A549 (cell line): ENCODE data around the gene EXOC3L2. TPM values are rescaled to one million over a fixed set of nuclear protein-coding genes. Genes with fewer than 3 reads are reported as not detected.

Experiments
- ATAC-seq, 2 experiments: fragments of 200-7000 bp in 1 of 2; fragments of >200 bp in 1 of 2; cut with Nextera tagmentation in 1 of 2; cut with Tn5 transposase in 1 of 2; 3 replicates each; pipeline versions ENCODE4 v1.8.0 to v1.9.1; 2018 to 2020; ENCODE audit warnings: mild to moderate bottlenecking in 1 of 2, moderate library complexity in 1 of 2
- CTCF ChIA-PET: fragments of 300-600 bp; sonication (Branson Sonifier 250); formaldehyde crosslinking; extraction: SDS; loops from one replicate; lab custom pipeline; 2021; ENCODE audit warnings: antibody characterized with exemption, inconsistent platforms; lab: Yijun Ruan, JAX
- POLR2A ChIA-PET: fragments of 350-600 bp; formaldehyde crosslinking; extraction: SDS; loops from one replicate; lab custom pipeline; 2021; ENCODE audit warnings: antibody characterized with exemption, inconsistent platforms; lab: Yijun Ruan, JAX
- DNase-seq, 2 experiments: peaks; one replicate each; pipeline versions ENCODE4 v3.0.0 to v3.0.0-alpha.2; 2011 to 2016; ENCODE audit warnings: low read depth in 1 of 2, low spot score in 1 of 2
- FAIRE-seq: peaks from 2 replicates; lab custom pipeline; 2011; peaks lifted over from hg19 to GRCh38; lab: Jason Lieb, UNC
- H3K27ac ChIP-seq, 2 experiments: fragments of >200 bp; sonication (Bioruptor Twin); formaldehyde crosslinking; 3 replicates each; pipeline ENCODE4 v1.5.1; 2016 to 2017
- H3K4me1 ChIP-seq: fragments of >200 bp; sonication (Bioruptor Twin); formaldehyde crosslinking; 3 replicates; pipeline ENCODE4 v1.6.1; 2016
- H3K4me2 ChIP-seq: fragments of >200 bp; sonication (Bioruptor Twin); formaldehyde crosslinking; 3 replicates; pipeline ENCODE4 v1.6.1; 2016
- H3K4me3 ChIP-seq: fragments of >200 bp; sonication (Bioruptor Twin); formaldehyde crosslinking; 3 replicates; pipeline ENCODE4 v1.5.1; 2016
- H3K9me3 ChIP-seq: fragments of >200 bp; sonication (Bioruptor Twin); formaldehyde crosslinking; 3 replicates; pipeline ENCODE4 v1.6.1; 2016
- CBX2 ChIP-seq: fragments of 200-600 bp; sonication (generic); IDR thresholded peaks from 2 replicates; pipeline ENCODE4 v1.6.1; 2016; ENCODE audit warnings: low read depth, mild to moderate bottlenecking, borderline replicate concordance
- CEBPB ChIP-seq, 2 experiments: fragments of >200 bp in 1 of 2; sonication (Bioruptor Twin) in 1 of 2; formaldehyde crosslinking in 1 of 2; IDR thresholded peaks; 2 replicates each; pipeline ENCODE4 v1.6.1; 2012 to 2016
- EP300 ChIP-seq, 2 experiments: fragments of >200 bp; sonication (Bioruptor Twin); formaldehyde crosslinking; IDR thresholded peaks; 2 replicates in 1 of 2; 3 replicates in 1 of 2; pipeline ENCODE4 v1.6.1; 2016 to 2017
- FOXS1 ChIP-seq: fragments of 250-450 bp; sonication (Bioruptor Pico); IDR thresholded peaks from 2 replicates; pipeline ENCODE4 v1.5.0; 2020; ENCODE audit warnings: mild to moderate bottlenecking, moderate library complexity
- HDAC2 ChIP-seq: fragments of 200-600 bp; sonication (generic); IDR thresholded peaks from 2 replicates; pipeline ENCODE4 v1.6.1; 2016
- HEYL ChIP-seq: fragments of 250-450 bp; sonication (Bioruptor Pico); IDR thresholded peaks from 2 replicates; pipeline ENCODE4 v1.8.0; 2021; ENCODE audit warnings: mild to moderate bottlenecking, moderate library complexity
- HOXA7 ChIP-seq: fragments of 250-450 bp; sonication (Bioruptor Pico); IDR thresholded peaks from 2 replicates; pipeline ENCODE4 v1.5.0; 2020; ENCODE audit warnings: mild to moderate bottlenecking, moderate library complexity
- HOXB13 ChIP-seq: fragments of 250-450 bp; sonication (Bioruptor Pico); IDR thresholded peaks from 2 replicates; pipeline ENCODE4 v1.5.0; 2020; ENCODE audit warnings: low read depth, mild to moderate bottlenecking, moderate library complexity
- HOXB5 ChIP-seq: fragments of 250-450 bp; sonication (Bioruptor Pico); IDR thresholded peaks from 2 replicates; pipeline ENCODE4 v1.5.0; 2020; ENCODE audit warnings: mild to moderate bottlenecking, moderate library complexity
- MAFK ChIP-seq: fragments of 450-650 bp; IDR thresholded peaks from 2 replicates; pipeline ENCODE4 v1.6.1; 2014; ENCODE audit not compliant: partially characterized antibody
- NFE2L2 ChIP-seq: fragments of 150-350 bp; conservative IDR thresholded peaks from 2 replicates; pipeline ENCODE4 v1.6.1; 2014; ENCODE audit warnings: low read length
- NR3C1 ChIP-seq: fragments of >200 bp; sonication (Bioruptor Twin); formaldehyde crosslinking; IDR thresholded peaks from 3 replicates; pipeline ENCODE4 v1.6.1; 2017
- POLR2AphosphoS2 ChIP-seq: conservative IDR thresholded peaks from 2 replicates; pipeline ENCODE4 v1.6.1; 2012; ENCODE audit warnings: low read length, improper control_type of control experiment, inconsistent platforms
- RAD21 ChIP-seq, 2 experiments: fragments of >200 bp in 1 of 2; sonication (Bioruptor Twin) in 1 of 2; formaldehyde crosslinking in 1 of 2; IDR thresholded peaks in 1 of 2; conservative IDR thresholded peaks in 1 of 2; 2 replicates in 1 of 2; 3 replicates in 1 of 2; pipeline ENCODE4 v1.6.1; 2012 to 2018; ENCODE audit warnings: inconsistent platforms in 1 of 2
- RFX5 ChIP-seq: fragments of 450-650 bp; IDR thresholded peaks from 2 replicates; pipeline ENCODE4 v1.7.1; 2014; ENCODE audit warnings: antibody characterized with exemption, mild to moderate bottlenecking, moderate library complexity
- SMC3 ChIP-seq: fragments of >200 bp; sonication (Bioruptor Twin); formaldehyde crosslinking; IDR thresholded peaks from 3 replicates; pipeline ENCODE4 v1.6.1; 2018; ENCODE audit warnings: inconsistent platforms
- TP53 ChIP-seq: fragments of 250-450 bp; sonication (Bioruptor Pico); IDR thresholded peaks from 2 replicates; pipeline ENCODE4 v1.5.0; 2021; ENCODE audit warnings: mild to moderate bottlenecking, moderate library complexity
- ZFP36 ChIP-seq: fragments of 450-650 bp; IDR thresholded peaks from 2 replicates; pipeline ENCODE4 v1.6.1; 2014; ENCODE audit warnings: borderline replicate concordance; ENCODE audit not compliant: partially characterized antibody
- ZSCAN20 ChIP-seq: fragments of 250-450 bp; sonication (Bioruptor Pico); IDR thresholded peaks from 2 replicates; pipeline ENCODE4 v1.8.0; 2022; ENCODE audit warnings: mild to moderate bottlenecking, moderate library complexity
- WGBS: methylation state at CpG from one replicate; pipeline ENCODE4 v1.1.6; 2017; ENCODE audit errors: missing lambda C conversion rate; 5-methylcytosine and 5-hydroxymethylcytosine counted together
- polyA plus RNA-seq, 4 experiments: library from polyadenylated mRNA; depleted of rRNA in 3 of 4; stranded (reverse); fragments of >200 nt; fragmentation: RNase III in 1 of 4; extraction: RNeasy Plus Mini Kit Qiagen cat#74134 plus additional on column Dnase treatment in 1 of 4; gene quantifications; 2 replicates in 3 of 4; 3 replicates in 1 of 4; pipeline ENCODE4 v1.2.3, GENCODE V29; 2011 to 2017
- TF ChIP-seq, protein P1 (sequence below): fragments of >200 bp; sonication (Bioruptor Twin); formaldehyde crosslinking; IDR thresholded peaks from 2 replicates; pipeline ENCODE4 v1.6.1; 2016
- TF ChIP-seq, protein P2 (sequence below): fragments of 150-350 bp; IDR thresholded peaks from 2 replicates; pipeline ENCODE4 v1.6.1; 2014; ENCODE audit warnings: low read depth, mild to moderate bottlenecking, low read length
- TF ChIP-seq, protein P3 (sequence below): IDR thresholded peaks from 2 replicates; pipeline ENCODE4 v1.6.1; 2012; ENCODE audit warnings: low read depth, borderline replicate concordance

Gene EXOC3L2
- polyA plus RNA-seq, 2 of the 4 experiments (the other 2 are of a cell fraction): 0.16 to 0.50 TPM

DNA sequence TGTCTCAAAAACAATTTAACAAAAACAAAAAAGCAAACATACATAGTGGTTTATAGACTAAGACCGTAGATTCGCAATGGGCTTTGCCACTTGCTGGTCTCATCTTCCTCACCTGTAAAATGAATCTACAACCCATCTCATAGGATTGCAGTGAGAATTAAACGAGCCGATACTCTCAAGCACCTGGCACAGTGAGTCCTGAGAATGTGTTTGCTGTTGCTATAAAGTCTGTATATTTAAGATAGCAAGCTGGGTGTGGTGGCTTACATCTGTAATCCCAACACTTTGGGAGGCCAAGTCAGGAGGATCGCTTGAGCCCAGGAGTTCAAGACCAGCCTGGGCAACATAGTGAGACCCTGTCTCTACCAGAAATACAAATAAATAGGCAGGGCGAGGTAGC lies 22.5 kb downstream of the EXOC3L2 start (continued):
- TF ChIP-seq SMC3 (no peak), NR3C1 (no peak)
- TF ChIP-seq, protein P1, sequence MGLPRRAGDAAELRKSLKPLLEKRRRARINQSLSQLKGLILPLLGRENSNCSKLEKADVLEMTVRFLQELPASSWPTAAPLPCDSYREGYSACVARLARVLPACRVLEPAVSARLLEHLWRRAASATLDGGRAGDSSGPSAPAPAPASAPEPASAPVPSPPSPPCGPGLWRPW: no peak

DNA sequence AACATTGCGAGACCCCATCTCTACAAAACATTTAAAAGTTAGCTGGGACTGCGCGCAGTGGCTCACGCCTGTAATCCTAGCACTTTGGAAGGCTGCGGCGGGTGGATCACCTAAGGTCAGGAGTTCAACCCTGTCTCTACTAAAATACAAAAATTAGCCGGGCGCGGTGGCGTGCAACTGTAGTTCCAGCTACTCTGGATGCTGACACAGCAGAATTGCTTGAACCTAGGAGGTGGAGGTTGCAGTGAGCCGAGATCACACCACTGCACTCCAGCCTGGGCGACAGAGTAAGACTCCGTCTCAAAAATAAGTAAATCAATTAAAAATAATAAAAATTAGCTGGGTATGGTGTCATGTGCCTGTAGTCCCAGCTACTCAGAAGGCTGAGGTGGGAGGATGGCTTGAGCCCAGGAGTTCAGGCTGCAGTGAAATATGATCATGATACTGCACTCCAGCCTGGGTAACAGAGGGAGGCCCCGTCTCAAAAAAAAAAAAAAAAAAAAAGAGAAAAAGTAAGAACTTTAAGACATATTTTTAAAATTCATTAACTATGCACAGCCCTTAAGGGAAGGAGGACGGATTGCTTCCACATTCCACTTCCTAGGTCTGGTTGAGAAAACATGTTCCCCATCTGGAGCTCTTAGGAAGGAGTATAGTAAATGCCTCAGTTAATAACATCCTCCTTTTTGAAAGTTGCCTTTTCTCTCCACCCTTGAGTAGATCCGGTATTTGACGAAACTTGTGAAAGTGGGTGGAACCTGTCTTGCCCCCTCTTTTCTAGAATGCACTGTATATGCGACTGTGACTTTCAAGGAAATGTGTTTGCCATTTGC lies 26.1 kb downstream of the EXOC3L2 start:
- POLR2A ChIA-PET: interaction anchor here (0.6 kb wide), 1 partner anchor 12 kb away, joined by 4 read pairs; no protein-coding TSS in a partner anchor
- no peak for FAIRE-seq
- no peak for TF ChIP-seq TP53
- TF ChIP-seq RAD21 (conservative IDR thresholded peaks at IDR 0.05 in 1 of 2, IDR thresholded peaks at IDR 0.05 in 1 of 2): no peak
- peak; percentile 94 for TF ChIP-seq MAFK
- Histone ChIP-seq H3K4me1 (no peaks in the 10 kb centered on the region), H3K27ac (no peak overlapping the region), H3K9me3 (no peaks in the 10 kb centered on the region), H3K4me3 (no peak overlapping the region), H3K4me2 (no peak overlapping the region)
- DNase-seq: no peak
- no peak for ATAC-seq
- CTCF ChIA-PET: interaction anchor here (0.6 to 2.0 kb wide), 7 partner anchors 10 to 479 kb away, joined by 3 to 5 read pairs (median 3); no protein-coding TSS in a partner anchor
- 90% methylated on average over 18 of the region's 18 CpGs for WGBS

DNA sequence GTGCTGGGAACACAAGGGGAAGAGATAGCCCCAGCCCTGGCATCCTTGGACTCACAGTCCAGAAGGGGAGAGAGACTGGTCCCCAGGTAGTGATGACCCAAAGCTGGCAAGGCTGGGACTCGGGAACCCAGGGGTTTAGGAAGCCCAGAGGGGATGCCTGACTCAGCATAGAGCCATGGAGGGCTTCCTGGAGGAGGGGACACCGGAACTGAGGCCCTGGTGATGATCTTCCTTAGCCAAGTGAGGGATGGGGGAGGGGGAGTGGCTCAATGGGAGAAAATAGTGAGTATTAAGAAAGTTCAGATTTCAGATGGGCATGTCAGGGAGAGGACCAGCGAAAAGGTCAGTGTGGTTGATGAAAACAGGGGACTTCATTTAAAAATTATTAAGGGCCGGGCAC lies 26.8 kb downstream of the EXOC3L2 start:
- Histone ChIP-seq H3K4me3 (no peak overlapping the region), H3K4me2 (no peak overlapping the region)
- WGBS: 51% methylated on average over 4 of the region's 4 CpGs
- TF ChIP-seq RFX5 (no peak), ZFP36 (peak; percentile 63)
- TF ChIP-seq, protein P2, sequence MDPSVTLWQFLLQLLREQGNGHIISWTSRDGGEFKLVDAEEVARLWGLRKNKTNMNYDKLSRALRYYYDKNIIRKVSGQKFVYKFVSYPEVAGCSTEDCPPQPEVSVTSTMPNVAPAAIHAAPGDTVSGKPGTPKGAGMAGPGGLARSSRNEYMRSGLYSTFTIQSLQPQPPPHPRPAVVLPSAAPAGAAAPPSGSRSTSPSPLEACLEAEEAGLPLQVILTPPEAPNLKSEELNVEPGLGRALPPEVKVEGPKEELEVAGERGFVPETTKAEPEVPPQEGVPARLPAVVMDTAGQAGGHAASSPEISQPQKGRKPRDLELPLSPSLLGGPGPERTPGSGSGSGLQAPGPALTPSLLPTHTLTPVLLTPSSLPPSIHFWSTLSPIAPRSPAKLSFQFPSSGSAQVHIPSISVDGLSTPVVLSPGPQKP: no peak
- TF ChIP-seq, all 56 proteins: peak for 1
- ATAC-seq (no peak), DNase-seq (no peak), FAIRE-seq (no peak)
- ChIA-PET CTCF (interaction anchor here (0.6 to 2.0 kb wide), 8 partner anchors 11 to 479 kb away, joined by 3 to 5 read pairs (median 3); no protein-coding TSS in a partner anchor), POLR2A (interaction anchor here (0.6 kb wide), 1 partner anchor 13 kb away, joined by 4 read pairs; no protein-coding TSS in a partner anchor)
- Histone ChIP-seq H3K4me1 (no peaks in the 10 kb centered on the region), H3K27ac (no peak overlapping the region), H3K9me3 (no peaks in the 10 kb centered on the region)

DNA sequence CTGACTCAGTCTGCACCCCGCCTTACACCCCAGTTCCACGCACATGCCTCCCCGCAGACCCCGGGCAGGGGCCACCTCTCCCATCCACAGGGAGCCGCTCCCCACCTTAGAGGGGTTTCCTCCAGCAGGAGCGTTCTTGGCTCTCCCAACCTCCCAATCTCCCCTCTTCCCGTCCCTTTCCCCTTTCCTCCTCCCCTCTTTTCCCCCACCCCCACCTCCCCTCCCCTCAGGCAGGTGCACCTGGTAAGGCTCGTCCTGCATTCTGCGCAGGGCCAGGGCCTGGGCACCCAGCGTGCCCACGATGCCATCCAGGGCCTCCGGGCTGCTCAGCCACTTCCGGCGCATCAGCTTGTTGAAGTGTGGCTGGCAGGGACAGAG lies 27.3 kb downstream of the EXOC3L2 start:
- Histone ChIP-seq H3K4me3 (no peak overlapping the region), H3K4me2 (no peak overlapping the region), H3K27ac (no peak overlapping the region)
- 81% methylated on average over 13 of the region's 14 CpGs for WGBS
- ATAC-seq (no peak), DNase-seq (no peak), FAIRE-seq (no peak)
- CTCF ChIA-PET: interaction anchor here (0.6 to 1.7 kb wide), 3 partner anchors 18 to 458 kb away, joined by 3 to 6 read pairs (median 3); no protein-coding TSS in a partner anchor
- TF ChIP-seq HOXA7 (CRISPR knock-in tag) (no peak), CEBPB (IDR thresholded peaks at IDR 0.05) (no peak)
- TF ChIP-seq, all 56 proteins: peak for 0
- no peaks in the 10 kb centered on the region for H3K9me3 ChIP-seq
- H3K4me1 ChIP-seq: no peaks in the 10 kb centered on the region
- POLR2A ChIA-PET: no interaction called here

DNA sequence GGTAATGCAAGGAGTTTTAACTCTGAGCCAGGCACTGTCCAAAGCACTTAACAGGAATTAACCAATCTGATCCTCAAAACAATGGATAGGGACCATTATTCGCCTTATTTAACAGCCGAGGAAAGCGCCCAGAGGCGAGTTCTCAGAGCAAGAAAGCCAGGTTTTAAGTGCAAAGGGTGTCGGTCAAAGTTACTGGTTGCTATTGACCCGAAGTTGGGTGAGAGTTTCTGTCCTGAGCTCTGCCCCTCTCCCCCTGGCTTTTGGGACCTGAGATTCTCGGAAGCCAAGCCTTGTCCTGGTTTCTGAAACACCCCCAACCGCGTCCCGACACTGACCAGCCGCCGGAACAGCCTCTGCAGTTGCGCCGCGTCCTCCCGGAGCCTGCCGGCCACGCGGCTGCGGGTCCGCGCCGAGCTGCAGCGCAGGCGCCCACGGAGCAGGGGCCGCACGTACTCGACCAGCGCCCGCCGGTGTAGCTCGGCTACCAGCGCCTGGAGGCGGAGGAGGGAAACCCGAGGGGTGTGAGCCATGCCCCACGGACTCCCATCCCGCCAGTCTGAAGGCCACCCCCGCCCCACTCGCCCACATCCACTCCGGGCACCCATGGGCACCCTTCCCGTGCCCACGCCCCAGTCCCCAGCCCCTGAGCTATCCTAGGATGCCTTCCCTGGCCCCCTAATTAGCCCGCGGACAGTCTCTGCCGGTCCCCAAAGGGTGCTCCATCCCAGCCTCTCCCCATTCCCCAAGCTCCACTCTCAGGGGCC lies 27.8 kb downstream of the EXOC3L2 start:
- TF ChIP-seq FOXS1 (CRISPR knock-in tag) (no peak), HOXB5 (CRISPR knock-in tag) (no peak), HDAC2 (no peak), HEYL (CRISPR knock-in tag) (no peak), EP300 (IDR thresholded peaks at IDR 0.05) (no peak), HOXB13 (CRISPR knock-in tag) (no peak), NFE2L2 (no peak), CBX2 (no peak), POLR2AphosphoS2 (no peak), ZSCAN20 (CRISPR knock-in tag) (no peak)
- TF ChIP-seq, protein P3, sequence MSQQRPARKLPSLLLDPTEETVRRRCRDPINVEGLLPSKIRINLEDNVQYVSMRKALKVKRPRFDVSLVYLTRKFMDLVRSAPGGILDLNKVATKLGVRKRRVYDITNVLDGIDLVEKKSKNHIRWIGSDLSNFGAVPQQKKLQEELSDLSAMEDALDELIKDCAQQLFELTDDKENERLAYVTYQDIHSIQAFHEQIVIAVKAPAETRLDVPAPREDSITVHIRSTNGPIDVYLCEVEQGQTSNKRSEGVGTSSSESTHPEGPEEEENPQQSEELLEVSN: no peak
- FAIRE-seq (no peak), ATAC-seq (no peak), DNase-seq (no peak)
- Histone ChIP-seq H3K27ac (no peak overlapping the region), H3K4me2 (no peak overlapping the region), H3K9me3 (no peaks in the 10 kb centered on the region), H3K4me3 (no peak overlapping the region), H3K4me1 (no peaks in the 10 kb centered on the region)
- ChIA-PET CTCF (interaction anchor here (0.6 to 1.7 kb wide), 3 partner anchors 13 to 306 kb away, joined by 3 to 6 read pairs (median 3); no protein-coding TSS in a partner anchor), POLR2A (no interaction called here)
- WGBS: 86% methylated on average over 34 of the region's 46 CpGs
